Spleen (tissue), 7 donors: ENCODE measurements around the gene MLXIP.

Experiments used
- CTCF ChIP-seq, 11 experiments: fragments of 200-600 bp in 7 of 11; fragments of 450-650 bp in 4 of 11; sonication (generic) in 4 of 11; IDR thresholded peaks in 8 of 11; conservative IDR thresholded peaks in 3 of 11; 1 replicate in 7 of 11; 2 replicates in 4 of 11; pipeline versions ENCODE4 v1.4.0 to v1.8.0; 2016 to 2021; ENCODE audit warnings: antibody characterized with exemption in 11 of 11, inconsistent platforms in 4 of 11, mild to moderate bottlenecking in 1 of 11
- POLR2A ChIP-seq, 3 donors: fragments of 450-650 bp; IDR thresholded peaks; one replicate each; pipeline ENCODE4 v1.5.1; 2017; ENCODE audit warnings: antibody characterized with exemption in 3 of 3, mild to moderate bottlenecking in 1 of 3
- donor health status: DM: no; HTN: no; CAD: no; lungs with moderate emphysema.
- donor health status: DM: no; HTN: no; CAD: no.
- donor health status: DM: no; HTN: no; CAD: no.

GRCh38 chr12:122155705-122156104 is 77.1 kb downstream of the MLXIP start:
- no peak for TF ChIP-seq POLR2A (IDR thresholded peaks at IDR 0.05)
- no peak for TF ChIP-seq CTCF (IDR thresholded peaks at IDR 0.05 in 8 of 11, conservative IDR thresholded peaks at IDR 0.05 in 3 of 11)
